Natural killer cell (primary cell): Measurements from ENCODE around the gene SEC11C. TPM values are rescaled to one million over a fixed set of nuclear protein-coding genes. Genes with fewer than 3 reads are reported as not detected.

Source experiments
- ATAC-seq, 3 donors: fragments of 150-1000 bp in 2 of 3; fragments of 200-7000 bp in 1 of 3; cut with Tn5 transposase; 1 replicate in 1 of 3; 2 replicates in 2 of 3; pipeline ENCODE4 v1.10.0; 2021; ENCODE audit warnings: mild to moderate bottlenecking in 2 of 3, moderate library complexity in 2 of 3
- DNase-seq, 2 donors: peaks; one replicate each; pipeline versions ENCODE4 v3.0.0 to v3.0.0-alpha.2; 2013 to 2021; ENCODE audit warnings: mixed read lengths in 1 of 2
- H3K27ac ChIP-seq: one replicate; pipeline ENCODE4 v1.5.1; 2013; ENCODE audit warnings: mild to moderate bottlenecking, low read length
- H3K27me3 ChIP-seq: one replicate; pipeline ENCODE4 v1.6.1; 2013; ENCODE audit warnings: low read length; ENCODE audit not compliant: control insufficient read depth, insufficient read depth
- H3K36me3 ChIP-seq: one replicate; pipeline ENCODE4 v1.6.1; 2013; ENCODE audit warnings: low read length; ENCODE audit not compliant: control insufficient read depth, insufficient read depth
- H3K4me1 ChIP-seq: one replicate; pipeline ENCODE4 v1.6.1; 2013; ENCODE audit warnings: low read length; ENCODE audit not compliant: control insufficient read depth, insufficient read depth
- H3K4me3 ChIP-seq: one replicate; pipeline ENCODE4 v1.5.1; 2013; ENCODE audit warnings: low read length
- H3K9me3 ChIP-seq: one replicate; pipeline ENCODE4 v1.6.1; 2013; ENCODE audit warnings: low read length; ENCODE audit not compliant: control insufficient read depth, insufficient read depth
- H3K27ac Mint-ChIP-seq, 2 donors: one replicate each; pipeline ENCODE4 v1.8.0; 2022; ENCODE audit warnings: mild to moderate bottlenecking in 2 of 2, mixed read lengths in 2 of 2, moderate library complexity in 1 of 2
- H3K27me3 Mint-ChIP-seq, 2 donors: one replicate each; pipeline ENCODE4 v1.8.0; 2022; ENCODE audit warnings: low read depth in 2 of 2, mixed read lengths in 2 of 2
- H3K36me3 Mint-ChIP-seq: one replicate; pipeline ENCODE4 v1.8.0; 2022; ENCODE audit warnings: mixed read lengths
- H3K4me1 Mint-ChIP-seq, 2 donors: one replicate each; pipeline ENCODE4 v1.8.0; 2022; ENCODE audit warnings: mixed read lengths in 2 of 2
- H3K4me3 Mint-ChIP-seq: one replicate; pipeline ENCODE4 v1.8.0; 2022; ENCODE audit warnings: mild to moderate bottlenecking, moderate library complexity, mixed read lengths
- H3K9me3 Mint-ChIP-seq, 2 donors: one replicate each; pipeline ENCODE4 v1.8.0; 2022; ENCODE audit warnings: mixed read lengths in 2 of 2
- CTCF ChIP-seq: fragments of 200-600 bp; IDR thresholded peaks from one replicate; pipeline ENCODE4 v1.8.0; 2022; ENCODE audit warnings: antibody characterized with exemption
- WGBS: methylation state at CpG from one replicate; pipeline ENCODE4 v1.1.7; 2013; ENCODE audit warnings: missing lambda C conversion rate; ENCODE audit not compliant: insufficient coverage; 5-methylcytosine and 5-hydroxymethylcytosine counted together
- intact Hi-C: fragments of 100-400 bp; cut with micrococcal nuclease; formaldehyde crosslinking; loops from one replicate; pipeline ENCODE4 v1.14.2; 2022
- total RNA-seq, 4 donors: library from RNA; stranded (reverse); fragments of 120-200 nt in 1 of 4; gene quantifications; one replicate each; pipeline versions ENCODE4 v1.2.3 to v1.2.4, GENCODE V29; 2013 to 2022

SEC11C gene
- total RNA-seq, 3 donors from 2014 or later (not counting 1 experiment from before 2014, with no cell fraction given) = 50.9 to 76.4 (median 54.8) TPM

GRCh38 chr18:59202258-59202820, 62.7 kb downstream of the SEC11C start:
- Mint-ChIP-seq H3K9me3 (no peaks in the 10 kb centered on the region), H3K4me3 (no peak overlapping the region), H3K27ac (no peak overlapping the region), H3K36me3 (no peaks in the 10 kb centered on the region), H3K4me1 (no peaks in the 10 kb centered on the region), H3K27me3 (peaks cover 10 to 11% of the 10 kb centered on the region in 2 donors)
- intact Hi-C loops = no loop called here
- no peak for DNase-seq
- ATAC-seq = no peak
- no peaks in the 10 kb centered on the region for H3K27me3 ChIP-seq
- no peak overlapping the region for H3K27ac ChIP-seq
- TF ChIP-seq CTCF = no peak
- no peaks in the 10 kb centered on the region for H3K36me3 ChIP-seq
- H3K4me3 ChIP-seq = no peak overlapping the region
- no peaks in the 10 kb centered on the region for H3K9me3 ChIP-seq
- no peaks in the 10 kb centered on the region for H3K4me1 ChIP-seq

- 72% methylated on average over 6 of the region's 6 CpGs for WGBS
- intact Hi-C loops = no loop called here
- no peaks in the 10 kb centered on the region for H3K36me3 ChIP-seq
- H3K4me1 Mint-ChIP-seq = no peaks in the 10 kb centered on the region
- H3K36me3 Mint-ChIP-seq = no peaks in the 10 kb centered on the region
- H3K9me3 ChIP-seq = no peaks in the 10 kb centered on the region
- TF ChIP-seq CTCF = no peak
- H3K27ac Mint-ChIP-seq = no peak overlapping the region
- ATAC-seq = no peak
- H3K4me1 ChIP-seq = no peaks in the 10 kb centered on the region
- no peak overlapping the region for H3K4me3 ChIP-seq
- no peaks in the 10 kb centered on the region for H3K9me3 Mint-ChIP-seq
- peaks cover 6 to 11% of the 10 kb centered on the region in 2 donors for H3K27me3 Mint-ChIP-seq
- H3K27me3 ChIP-seq = no peaks in the 10 kb centered on the region
- DNase-seq = no peak
- H3K27ac ChIP-seq = no peak overlapping the region
- no peak overlapping the region for H3K4me3 Mint-ChIP-seq
These were observed 67.8 kb downstream of the SEC11C start for GRCh38 chr18:59207506-59207905.

Other genes starting within 250 kb of the SEC11C start
- not detected for gene GRP, start 80.3 kb downstream of the SEC11C start, total RNA-seq
- gene RAX, start 133.6 kb downstream of the SEC11C start, total RNA-seq = not detected
- gene CPLX4, start 178.8 kb downstream of the SEC11C start, total RNA-seq = not detected
- 10 to 100 TPM; 50.1 to 58.3 (median 57.6) TPM for gene LMAN1, start 219.4 kb downstream of the SEC11C start, total RNA-seq